NCI-H1436 (cell line): ENCODE data around the gene ZNF729.
"Not testable (repeated sequence)": the region's sequence is repeated elsewhere in the genome, so short reads cannot be mapped to it uniquely, and the experiment has no call there.

ENCODE experiments used
- DNase-seq: peaks from one replicate; lab custom pipeline; 2025; lab: John Stamatoyannopoulos, UW

Gene ZNF729

DNA sequence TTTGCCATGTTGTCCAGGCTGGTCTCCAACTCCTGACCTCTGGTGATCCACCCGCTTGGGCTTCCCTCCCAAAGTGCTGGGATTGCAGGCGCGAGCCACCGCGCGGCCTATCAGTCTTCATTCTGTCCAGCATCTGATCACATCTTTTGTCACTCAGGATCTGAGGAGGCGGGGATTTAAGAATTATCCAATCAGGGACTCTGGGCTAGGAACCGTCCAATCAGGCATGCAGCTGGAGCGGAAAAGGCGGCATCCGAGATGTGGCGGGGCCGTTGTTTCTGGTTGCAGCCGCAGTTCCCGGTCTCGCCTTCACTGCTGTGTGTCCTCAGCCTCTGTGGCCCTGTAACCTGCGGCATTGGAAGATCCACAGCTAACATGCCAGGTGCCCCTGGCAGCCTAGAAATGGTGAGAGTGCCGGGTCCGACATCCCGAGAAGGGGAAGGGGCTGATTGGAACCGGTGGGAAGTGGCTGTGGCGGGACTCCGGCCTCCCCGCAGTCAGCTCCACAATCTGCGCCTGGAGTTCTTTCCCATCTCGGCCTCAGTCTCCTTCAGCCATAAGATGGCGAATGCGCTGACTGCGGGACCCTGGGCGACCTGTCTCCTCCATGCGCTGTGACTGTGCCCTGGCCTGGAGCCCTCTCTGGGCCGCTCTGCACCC lies at the start of gene ZNF729:
Gene ZNF729 (plus strand): TSS at position 291 of the 660 bp plus-strand sequence. CDS start 85 bp downstream, at position 376.
- DNase-seq = no peak

- DNase-seq = no peak
Observed at GRCh38 chr19:22256856-22257255, 29.4 kb upstream of the ZNF729 start.

- no peak for DNase-seq
Observed at GRCh38 chr19:22257381-22257780, 28.9 kb upstream of the ZNF729 start.

GRCh38 chr19:22257916-22258315 lies 28.3 kb upstream of the ZNF729 start:
- DNase-seq = no peak

GRCh38 chr19:22260499-22260898 lies 25.7 kb upstream of the ZNF729 start:
- no peak for DNase-seq

DNA sequence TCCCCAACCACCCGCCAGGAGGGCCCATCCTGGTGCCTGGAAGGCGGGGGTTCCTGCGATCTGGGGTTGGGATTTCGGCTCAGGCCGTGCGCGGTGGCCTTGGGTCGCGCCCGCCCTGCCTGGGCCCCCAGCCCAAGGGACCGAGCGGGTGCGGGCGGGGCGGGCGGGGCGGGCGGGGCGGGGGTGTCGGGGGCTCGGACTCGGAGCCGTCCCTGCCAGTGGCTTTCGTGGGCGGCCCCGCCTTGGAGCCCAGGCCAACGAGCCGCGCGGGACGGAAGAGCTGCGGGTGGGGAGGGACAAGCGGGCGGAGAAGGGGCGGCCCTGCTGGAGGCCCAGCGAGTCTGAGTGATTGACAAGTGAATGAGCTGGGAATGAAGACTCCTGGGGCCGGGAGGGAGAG lies 24.6 kb upstream of the ZNF729 start:
- DNase-seq = no peak

DNA sequence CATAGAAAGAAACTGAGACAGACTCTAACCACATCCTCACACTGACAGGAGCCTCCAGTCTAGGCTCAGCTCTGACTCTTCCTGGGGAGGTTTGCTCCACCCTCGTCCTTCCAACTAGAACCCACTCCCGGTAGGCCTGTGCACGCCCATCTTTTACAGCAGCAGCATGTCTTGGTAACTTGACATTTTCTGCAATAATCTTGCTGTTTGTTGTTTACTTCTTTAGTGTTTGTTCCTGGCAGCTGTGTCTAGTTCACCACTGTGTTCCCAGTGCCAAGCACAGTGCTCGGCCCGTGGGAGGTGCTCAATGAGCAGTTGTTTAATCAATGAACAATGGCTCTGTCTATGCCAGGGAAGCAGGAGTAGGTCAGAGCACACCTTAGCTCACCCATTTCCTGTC lies 23.1 kb upstream of the ZNF729 start:
- no peak for DNase-seq

- not testable (repeated sequence) for DNase-seq
Observed at GRCh38 chr19:22321554-22321953, 35.3 kb downstream of the ZNF729 start.

- no peak for DNase-seq
Observed at GRCh38 chr19:22326219-22326618, 40.0 kb downstream of the ZNF729 start.

DNA sequence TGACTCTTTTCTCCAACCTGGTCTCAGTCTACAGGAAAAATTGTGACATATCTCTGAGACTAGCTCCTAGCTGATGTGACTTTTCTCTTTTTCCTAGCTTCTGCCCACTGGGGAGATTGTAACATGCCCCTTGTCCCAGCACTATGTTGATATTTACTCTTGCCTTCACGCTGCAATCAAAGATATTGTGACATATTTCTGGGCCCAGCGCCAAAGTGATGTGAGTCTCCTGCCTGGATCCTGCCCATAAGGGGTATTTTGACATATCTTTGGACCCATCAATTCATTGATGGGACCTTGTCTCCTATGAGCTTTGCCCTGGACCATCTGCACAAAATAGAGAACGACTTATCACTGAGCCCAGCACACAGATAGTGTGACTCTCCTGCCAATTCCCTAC lies 41.1 kb downstream of the ZNF729 start:
- DNase-seq = no peak

DNA sequence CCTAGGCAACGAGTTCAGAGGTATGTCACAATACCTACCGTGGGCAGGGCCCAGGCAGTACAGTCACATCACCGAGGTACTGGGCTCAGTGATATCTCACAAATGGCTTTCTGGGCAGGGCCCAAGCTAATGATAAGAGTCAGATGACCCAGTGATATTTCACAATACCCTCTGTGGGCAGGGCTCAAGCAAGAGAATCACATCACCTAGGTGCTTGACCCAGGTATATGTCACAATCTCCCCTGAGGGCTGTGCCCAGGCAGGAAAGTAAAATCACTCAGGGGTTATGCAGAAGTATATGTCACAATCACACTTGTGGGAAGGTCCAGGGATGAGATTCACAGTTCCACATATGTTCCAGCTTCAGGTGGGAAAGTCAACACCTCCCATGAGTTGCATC lies 45.3 kb downstream of the ZNF729 start:
- DNase-seq = no peak

DNA sequence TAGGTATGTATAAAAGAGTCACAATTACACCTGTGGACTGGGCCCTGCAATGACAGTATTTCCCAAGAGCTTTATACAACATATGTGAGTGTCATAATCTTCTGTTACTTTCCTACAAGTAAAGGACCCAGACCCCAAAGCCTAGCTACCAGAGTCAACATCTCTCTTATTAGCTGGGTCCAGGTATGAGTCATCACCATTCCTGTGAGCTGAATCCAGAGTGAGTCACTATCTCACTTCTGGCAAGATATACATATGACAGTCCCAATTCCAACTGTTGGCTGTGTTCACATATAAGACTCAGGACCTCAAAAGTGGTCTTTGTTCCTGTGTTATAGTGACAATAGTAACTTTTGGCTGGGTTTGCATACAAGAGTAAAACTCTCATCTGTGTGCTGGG lies 46.7 kb downstream of the ZNF729 start:
- no peak for DNase-seq

GRCh38 chr19:22335716-22336115 lies 49.5 kb downstream of the ZNF729 start:
- DNase-seq = no peak

- no peak for DNase-seq
Observed at GRCh38 chr19:22354665-22355064, 68.4 kb downstream of the ZNF729 start.
